ENCODE results near the gene LRRC41.

- TF ChIP-seq TARDBP (IDR thresholded peaks at IDR 0.05) (no peak), FOXM1 (IDR thresholded peaks at IDR 0.05; ENCODE audit: borderline replicate concordance) (no peak), SP1 (IDR thresholded peaks at IDR 0.05) (no peak), FOXK2 (IDR thresholded peaks at IDR 0.05) (no peak), ELF4 (IDR thresholded peaks at IDR 0.05) (no peak)
These were observed 24.6 kb downstream of the LRRC41 start for GRCh38 chr1:46278807-46279206.

Measured in HEK293T (cell line).